NT2/D1 (cell line): Measurements from ENCODE around the gene ALDH16A1.

Source experiments
- SUZ12 ChIP-seq: IDR thresholded peaks from 2 replicates; pipeline ENCODE4 v1.6.1; 2011; ENCODE audit not compliant: insufficient read length, insufficient read depth; ENCODE audit errors: extremely low read depth
- YY1 ChIP-seq: IDR thresholded peaks from 2 replicates; pipeline ENCODE4 v1.6.1; 2011; ENCODE audit not compliant: insufficient read length, insufficient read depth
- ZNF274 ChIP-seq: IDR thresholded peaks from 2 replicates; pipeline ENCODE4 v1.6.1; 2011; ENCODE audit warnings: mild to moderate bottlenecking, low read depth, low read length

DNA sequence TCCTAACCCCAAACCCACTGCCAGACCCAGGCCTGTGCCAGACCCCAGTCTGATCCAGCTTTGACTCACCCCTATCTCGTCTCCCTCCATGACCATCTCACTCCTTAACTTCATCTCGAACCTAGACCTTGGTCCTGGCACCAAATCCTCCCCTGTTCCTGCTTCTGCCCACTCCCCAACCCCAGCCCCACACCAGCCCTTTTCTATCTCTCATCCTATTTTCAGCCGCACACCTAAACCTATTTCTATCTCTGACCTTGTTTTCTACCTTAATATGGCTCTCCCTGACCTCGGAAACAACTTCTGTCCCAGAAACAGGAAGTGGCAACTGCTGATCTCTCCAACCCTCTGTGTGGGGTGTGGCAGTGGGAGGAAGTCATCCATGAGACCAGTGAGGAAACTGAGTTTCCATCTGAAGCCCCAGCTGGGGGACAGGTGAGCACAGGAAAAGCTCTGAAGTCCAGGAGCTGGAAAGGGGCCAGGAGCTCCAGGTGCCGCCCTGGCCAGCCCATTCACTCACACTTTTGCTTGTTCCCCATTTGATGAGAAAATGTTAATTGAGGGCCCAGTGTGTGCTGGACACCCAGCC, 43.5 kb upstream of the ALDH16A1 start:
- TF ChIP-seq ZNF274 (no peak), SUZ12 (no peak), YY1 (no peak)
